GM19023 (cell line): ENCODE data around the gene NFYC.

ENCODE experiments used
- ATAC-seq: cut with Tn5 transposase; IDR thresholded peaks from one replicate; pipeline ENCODE4 v1.9.1; 2021; ENCODE audit warnings: mild to moderate bottlenecking, moderate library complexity; ENCODE audit not compliant: unreplicated experiment

Gene NFYC

DNA sequence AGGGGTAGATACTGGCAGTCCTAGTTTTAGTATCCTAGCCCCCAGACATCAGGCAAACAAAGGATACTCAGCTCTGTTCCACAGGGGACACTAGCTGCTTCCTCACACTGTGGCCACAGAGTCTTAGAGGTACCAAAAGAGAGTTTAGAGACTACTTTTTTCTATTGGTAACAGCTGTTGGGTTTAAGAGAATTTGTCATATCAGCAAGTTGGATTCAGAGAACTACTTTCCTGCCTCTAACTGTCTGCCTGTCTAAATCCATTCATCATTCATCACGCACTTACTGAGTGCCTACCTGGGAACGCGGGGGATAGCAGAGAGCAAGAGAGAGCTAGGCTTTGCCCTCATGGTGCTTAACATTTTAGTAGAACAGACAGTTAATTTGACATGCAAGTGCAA, 65.0 kb downstream of the NFYC start:
- no peak for ATAC-seq

DNA sequence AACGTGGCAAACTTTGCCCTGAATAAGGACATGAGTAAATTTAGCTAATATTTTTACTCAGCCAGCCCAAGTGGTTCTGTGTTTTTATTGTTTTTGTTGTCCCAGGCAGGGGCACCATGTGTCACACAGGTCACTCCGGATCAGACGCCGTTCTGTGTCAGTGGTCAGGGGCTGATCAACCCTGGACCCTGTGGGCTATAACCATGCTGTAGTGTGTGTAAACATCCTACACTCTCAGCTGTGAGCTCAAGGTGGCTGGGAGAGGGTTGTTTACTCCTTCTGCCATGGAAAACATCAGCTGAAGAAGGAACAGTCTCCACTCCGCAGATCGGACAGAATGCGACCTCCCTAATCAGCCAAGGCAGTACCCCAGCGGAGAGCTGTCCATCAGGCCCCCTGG, 65.6 kb downstream of the NFYC start:
- no peak for ATAC-seq

DNA sequence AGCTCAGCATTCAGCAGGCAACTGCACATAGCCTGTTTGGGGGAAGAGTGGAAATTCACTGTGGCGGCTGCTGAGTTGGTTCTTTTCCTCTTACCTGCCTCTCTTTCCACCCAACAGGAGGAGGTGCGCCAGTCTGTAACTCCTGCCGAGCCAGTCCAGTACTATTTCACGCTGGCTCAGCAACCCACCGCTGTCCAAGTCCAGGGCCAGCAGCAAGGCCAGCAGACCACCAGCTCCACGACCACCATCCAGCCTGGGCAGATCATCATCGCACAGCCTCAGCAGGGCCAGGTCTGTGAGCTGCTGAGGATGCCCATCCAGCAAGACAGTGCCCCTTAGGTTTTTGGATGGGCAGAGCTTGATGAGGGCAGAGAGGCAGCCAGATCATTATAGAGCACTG, 66.5 kb downstream of the NFYC start:
- no peak for ATAC-seq

DNA sequence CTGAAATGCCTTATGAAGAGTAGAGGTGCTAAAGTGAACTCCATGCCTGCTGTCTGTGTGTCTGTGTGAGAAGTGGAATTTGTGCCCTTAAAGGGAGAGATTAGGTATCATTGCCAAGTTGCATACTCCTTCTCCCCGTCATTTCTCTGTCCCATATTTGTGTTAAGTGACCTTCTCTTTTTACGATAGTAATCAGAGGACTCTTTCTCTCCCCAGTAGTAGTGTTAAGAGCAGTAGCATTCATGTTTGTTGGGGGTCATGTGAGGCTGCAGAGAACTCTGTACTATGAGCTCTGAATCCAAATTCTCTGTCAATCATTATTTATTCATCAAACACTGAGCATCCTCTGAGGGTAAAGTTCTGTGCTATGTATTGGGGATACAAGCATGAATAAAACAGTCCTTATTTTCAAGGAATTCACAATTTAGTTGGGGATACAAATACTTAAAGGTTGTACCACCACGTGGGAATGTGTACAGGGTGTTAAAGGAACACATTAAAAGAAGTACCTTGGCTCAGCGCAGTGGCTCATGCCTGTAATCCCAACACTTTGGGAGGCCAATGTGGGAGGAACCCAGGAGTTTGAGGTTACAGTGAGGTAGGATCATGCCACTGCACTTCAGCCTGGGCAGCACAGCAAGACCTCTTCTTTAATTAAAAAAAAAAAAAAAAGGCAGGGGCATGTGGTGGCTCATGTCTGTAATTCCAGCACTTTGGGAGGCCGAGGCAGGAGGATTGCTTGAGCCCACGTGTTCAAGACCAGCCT, 67.3 kb downstream of the NFYC start:
- no peak for ATAC-seq

DNA sequence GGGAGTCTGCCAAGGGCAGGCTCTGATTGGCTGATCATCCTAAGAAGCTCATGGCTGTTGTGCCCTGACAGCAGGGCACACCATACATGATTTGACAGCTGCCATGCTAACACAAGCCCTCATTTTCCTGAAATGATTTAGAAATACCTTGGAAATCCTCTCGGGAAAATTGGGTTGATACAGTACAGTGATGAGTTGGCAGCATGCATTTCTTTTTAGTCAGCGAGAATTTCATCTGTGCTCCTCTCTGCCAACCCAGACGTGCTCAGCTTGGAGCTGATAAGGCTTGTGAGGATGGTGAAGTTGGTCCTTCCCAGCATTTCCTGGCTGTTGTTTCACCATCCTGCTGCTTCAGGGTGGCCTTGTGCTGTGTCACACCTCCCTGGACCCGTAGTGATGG, 69.5 kb downstream of the NFYC start:
- no peak for ATAC-seq

DNA sequence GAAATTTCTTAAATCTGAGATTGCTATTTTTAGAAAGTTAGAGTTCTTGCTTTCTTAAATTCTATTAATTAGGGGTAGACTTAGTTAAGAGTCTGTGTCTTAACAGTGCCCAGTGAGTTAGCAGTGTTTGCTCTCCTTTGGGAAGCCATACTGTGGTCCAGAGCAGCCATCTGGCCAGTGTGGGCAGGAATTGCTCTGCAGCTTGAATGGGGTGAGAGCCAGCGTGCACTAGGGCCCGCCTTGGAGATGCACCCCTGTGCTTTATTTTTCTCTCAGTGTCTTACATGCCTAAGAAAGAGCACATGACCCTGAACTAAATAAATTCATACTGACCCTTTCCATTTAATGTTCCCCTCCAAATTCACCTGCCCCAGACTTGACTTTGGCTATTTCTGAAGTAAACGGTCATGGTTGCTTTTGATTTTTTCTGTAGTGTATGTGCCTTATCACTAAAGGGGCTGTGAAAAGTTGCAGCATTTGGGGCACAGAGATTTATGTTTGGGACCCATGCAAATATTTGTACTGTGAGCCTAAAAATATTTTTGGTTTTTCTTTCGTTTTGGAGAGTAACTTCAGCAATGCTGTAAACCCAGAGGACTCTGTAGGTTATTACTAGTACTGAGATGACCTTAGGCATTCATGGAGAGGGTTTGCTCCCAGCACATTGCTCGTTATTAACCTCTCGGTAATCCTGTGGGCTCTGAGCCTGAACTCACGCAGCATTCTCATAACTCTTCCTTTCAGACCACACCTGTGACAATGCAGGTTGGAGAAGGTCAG, 70.8 kb downstream of the NFYC start:
- no peak for ATAC-seq

DNA sequence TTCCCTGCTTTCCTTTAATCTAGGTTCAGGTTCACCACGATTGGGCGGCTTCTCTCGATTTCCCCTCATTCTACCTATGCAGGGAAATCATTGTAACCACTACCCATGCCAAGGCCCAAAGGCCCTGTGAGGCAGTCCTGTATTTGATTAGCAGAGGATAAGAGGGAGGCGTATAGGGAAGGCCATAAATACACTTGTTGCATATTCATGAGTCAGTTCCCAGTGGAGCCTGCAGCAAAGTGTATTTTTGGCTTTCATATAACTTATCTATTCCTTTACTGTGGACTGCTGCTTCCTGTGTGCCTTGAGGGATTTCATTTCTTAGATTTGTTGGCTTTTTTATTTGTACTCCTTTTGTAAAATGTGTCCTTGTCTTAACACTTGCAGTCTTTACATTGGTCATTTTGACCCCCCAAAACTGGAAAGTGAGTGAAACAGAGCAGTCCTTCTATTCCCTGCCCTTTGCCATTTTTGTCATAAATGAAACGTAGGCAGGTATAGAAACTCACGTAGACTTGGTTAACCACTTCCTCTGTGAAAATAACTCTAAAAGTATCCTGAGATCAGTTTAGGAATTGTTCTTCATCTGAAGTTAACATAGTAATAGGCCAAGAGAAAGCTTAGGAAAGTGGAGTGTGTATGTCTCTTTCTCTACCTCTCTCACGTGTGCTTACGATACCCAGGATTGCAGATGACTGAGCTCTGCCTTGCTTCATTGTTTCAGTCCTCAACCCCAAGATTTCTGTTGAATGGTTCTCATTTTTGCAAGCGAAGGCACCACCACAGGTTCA, 72.4 kb downstream of the NFYC start:
- ATAC-seq = no peak

DNA sequence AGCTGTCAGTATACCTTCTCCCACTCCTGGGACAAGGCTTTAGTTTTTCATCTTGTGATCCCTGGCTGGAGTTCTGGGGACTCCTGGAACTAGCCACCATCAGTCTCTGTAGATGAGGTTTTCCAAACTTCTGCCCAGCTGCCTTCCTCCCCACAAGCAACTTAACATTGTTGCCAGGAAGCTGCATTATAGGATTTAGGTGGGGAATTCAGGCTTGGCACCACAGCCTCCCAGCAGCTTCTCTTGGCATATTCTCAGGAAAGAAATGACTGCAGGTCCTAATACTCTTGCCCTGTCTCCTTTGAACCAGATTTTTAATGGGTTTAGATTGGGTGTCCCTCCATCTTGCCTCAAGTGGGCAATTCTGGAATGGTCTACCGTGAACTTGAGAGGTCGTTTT, 73.5 kb downstream of the NFYC start:
- ATAC-seq = no peak

DNA sequence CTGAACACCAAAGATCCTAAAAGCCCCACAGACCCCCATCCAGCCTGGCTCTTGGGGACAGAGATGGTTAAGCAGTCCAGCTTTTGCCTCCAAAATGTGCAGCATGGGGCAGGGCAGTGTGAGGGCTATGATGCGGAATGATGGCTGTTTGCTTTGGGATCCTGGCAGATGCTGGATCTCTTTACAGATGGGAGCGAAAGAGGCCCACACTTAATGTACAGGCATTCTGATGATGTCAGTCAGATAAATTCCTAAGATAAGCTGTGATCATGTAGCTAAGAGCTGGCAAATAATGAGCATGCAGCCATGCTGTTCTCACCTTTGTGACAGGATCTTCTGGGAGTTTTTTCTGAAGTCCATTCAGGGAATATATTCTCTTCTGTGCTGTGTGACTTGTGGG, 74.5 kb downstream of the NFYC start:
- no peak for ATAC-seq

DNA sequence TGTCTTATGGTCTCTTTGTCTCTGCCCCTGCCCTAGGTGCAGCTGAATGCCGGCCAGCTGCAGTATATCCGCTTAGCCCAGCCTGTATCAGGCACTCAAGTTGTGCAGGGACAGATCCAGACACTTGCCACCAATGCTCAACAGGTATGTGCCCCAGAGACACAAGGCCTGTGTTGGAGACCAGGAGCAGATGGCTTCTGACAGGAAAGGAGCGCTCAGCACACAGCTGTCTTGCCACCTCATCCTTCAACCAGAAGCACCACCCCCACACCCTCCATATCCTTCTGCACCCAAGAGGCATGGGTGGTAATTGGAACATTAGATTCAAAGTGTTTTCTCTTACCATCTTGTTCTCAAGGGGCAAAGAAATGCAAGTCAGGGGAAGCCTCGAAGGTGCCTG, 75.1 kb downstream of the NFYC start:
- no peak for ATAC-seq

DNA sequence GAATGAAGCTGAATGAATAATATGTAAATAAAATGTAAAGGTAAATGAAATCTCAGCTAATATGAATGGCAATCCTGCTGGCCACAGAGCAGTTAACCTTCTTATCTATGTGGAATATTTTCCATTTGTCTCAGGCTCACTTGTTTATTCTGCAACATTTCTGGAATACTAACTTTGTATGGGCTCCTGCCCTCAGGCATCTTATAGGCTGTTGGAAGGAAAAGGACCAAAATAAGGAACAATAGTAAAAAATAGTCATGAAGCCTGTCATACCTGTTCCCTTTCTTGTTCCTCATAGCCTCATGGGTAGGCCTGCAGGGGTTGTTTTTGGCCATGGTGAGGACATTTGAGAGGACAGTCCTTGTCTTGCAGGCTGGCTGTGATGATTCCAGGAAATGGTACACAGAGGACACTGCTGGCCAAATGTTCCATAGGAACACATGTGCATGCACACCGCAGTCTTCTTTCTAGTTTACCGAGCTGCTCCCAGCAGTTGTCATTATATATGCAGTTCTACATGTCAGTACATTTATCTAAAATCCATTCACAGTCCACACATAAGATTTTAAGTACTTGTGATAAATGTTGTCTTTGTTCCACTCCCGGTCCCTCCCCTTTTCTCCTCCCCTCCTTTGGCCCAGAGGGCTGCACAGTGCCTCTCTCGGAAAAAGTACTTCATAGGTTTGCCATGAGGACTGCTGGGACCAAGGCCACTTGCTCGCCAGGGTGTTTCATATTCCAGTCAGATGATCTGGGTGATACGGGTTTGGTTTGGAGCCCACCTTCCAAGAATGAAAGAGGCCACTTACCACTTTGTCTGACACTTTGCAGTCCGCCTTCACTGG, 76.9 kb downstream of the NFYC start:
- no peak for ATAC-seq

DNA sequence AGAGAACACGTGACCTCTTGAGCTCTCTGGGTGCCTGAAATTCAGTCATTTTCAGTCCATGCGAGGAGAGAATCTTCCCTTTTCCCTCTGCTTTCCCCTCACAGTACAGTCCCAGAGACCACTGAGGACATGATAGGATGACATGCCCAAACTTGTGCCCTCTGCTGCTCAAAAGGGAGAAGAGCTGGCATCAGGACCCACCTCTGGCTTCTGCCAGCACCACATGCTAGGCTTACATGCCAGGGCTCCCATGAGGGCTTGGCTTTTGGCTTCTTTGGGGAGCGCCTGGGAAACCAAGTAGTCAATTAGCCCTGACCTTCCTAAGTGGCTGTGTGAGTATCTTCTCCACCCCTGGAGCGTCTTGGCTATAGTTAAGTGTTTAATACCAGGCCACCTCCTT, 78.3 kb downstream of the NFYC start:
- no peak for ATAC-seq

DNA sequence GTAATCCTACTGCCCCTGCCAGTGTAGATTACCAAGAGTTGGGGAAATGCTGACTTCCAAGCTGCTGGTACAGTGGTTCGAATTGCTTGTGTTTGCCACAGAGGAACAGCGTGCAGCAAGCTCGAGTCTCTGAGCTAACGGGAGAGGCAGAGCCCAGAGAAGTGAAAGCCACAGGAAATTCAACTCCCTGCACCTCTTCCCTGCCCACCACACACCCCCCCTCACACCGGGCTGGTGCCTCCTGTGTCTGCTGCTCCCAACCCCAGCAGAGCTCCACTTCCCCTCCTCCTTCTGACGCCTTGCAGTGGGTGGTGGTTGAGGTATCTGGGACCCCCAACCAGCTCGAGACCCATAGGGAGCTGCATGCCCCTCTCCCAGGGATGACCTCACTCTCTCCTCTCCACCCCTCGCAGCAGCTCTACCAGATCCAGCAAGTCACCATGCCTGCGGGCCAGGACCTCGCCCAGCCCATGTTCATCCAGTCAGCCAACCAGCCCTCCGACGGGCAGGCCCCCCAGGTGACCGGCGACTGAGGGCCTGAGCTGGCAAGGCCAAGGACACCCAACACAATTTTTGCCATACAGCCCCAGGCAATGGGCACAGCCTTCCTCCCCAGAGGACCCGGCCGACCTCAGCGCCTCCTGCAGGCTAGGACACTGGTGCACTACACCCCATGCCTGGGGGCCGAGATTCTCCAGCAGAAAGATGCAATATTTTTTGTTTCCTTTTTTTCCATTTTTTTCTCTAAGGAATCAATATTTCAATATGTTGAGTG, 79.0 kb downstream of the NFYC start:
- no peak for ATAC-seq

DNA sequence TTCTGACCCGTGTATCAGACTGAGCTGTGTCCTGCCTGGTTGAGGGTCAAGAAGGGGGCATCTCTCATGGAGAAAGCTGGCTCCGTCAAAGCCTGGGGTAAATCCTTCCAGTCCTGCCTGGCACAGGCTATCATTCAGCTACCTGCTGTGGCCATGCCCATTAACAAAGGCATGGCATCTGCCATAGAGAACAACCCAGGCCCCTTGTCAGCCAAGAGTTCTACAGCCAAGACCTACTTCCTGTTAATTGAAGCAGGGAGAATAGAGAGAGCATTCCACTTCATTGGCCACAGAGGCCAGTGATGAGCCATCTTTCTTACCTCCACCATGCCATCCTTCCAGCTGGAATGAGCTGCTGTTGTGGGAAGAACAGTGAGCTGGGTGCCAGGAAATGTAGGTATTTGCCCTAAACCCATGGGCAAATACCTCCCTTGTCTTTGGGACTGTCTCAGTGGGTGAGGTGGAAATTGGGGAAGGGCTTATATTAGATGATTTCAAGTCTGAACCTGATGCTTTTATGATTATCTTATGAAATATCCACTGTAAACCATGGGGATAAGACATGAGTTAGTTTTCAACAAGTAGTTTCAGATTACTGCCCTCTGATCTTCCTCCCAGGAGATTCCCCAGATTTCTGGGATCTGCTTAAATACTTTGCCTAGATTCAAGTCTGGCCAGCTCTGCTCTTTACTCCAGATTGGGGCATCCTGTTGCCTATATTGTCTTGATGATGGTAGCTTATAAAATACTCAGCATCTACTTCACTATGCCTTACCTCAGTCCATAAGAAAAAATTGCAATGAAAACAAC, 80.8 kb downstream of the NFYC start:
- ATAC-seq = no peak

DNA sequence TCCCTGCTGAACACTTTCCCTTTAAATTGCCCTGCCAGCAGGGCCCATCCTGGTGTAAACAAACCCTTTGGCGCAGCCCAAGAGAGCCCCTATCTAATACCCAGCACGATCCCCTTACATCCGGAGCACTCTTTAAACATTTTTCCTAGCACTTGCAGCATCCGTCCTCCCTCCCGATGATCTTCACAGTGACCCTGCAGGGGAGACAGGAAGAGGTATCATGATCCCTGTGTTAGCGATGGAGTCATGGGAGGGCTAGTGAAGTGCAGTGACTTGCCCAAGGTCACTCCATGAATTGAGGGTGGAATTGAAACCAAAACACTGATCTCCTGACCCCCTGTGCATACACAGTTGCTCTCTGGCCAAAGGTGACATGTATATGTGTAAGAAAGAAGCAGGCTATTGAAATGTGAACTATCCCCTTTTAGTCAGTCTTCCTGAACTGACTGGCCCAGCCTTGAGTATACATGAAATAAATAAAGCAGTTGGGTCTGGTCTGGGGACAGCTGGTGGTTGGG, 82.3 kb downstream of the NFYC start:
- no peak for ATAC-seq

DNA sequence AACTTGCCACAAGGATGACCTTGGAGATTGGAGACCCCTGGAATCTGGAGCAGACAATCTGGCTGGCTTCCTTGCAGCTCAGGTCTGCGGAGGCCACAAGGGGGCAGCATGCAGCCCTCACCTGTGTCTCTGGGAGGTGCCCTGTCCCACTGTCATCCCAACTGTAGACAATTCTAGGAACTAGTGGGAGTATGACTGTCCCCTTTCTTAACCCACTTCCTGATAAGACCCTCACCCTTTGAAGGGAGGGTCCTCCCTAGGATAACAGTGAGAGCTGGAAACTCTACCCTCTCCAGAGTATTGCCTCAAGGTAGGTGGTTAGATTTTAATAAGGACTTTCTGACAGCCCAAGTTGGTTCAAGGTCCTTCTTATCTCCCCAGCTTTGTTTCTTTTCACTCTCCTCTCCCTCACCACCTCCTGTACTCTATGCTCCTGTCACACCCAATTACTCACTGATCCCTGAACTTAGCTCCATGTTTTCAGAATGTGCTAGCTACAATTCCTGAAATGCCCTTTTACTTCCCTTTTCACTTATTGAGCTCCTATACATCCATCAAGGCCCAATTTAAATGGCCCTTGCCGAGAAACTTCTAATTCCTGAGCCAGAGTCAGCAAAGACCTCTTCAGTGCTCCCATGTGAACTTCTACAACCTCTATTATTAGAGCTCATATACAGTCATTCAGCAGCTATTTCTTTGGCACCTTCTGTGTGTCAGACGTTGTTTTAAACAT, 82.9 kb downstream of the NFYC start:
- no peak for ATAC-seq

DNA sequence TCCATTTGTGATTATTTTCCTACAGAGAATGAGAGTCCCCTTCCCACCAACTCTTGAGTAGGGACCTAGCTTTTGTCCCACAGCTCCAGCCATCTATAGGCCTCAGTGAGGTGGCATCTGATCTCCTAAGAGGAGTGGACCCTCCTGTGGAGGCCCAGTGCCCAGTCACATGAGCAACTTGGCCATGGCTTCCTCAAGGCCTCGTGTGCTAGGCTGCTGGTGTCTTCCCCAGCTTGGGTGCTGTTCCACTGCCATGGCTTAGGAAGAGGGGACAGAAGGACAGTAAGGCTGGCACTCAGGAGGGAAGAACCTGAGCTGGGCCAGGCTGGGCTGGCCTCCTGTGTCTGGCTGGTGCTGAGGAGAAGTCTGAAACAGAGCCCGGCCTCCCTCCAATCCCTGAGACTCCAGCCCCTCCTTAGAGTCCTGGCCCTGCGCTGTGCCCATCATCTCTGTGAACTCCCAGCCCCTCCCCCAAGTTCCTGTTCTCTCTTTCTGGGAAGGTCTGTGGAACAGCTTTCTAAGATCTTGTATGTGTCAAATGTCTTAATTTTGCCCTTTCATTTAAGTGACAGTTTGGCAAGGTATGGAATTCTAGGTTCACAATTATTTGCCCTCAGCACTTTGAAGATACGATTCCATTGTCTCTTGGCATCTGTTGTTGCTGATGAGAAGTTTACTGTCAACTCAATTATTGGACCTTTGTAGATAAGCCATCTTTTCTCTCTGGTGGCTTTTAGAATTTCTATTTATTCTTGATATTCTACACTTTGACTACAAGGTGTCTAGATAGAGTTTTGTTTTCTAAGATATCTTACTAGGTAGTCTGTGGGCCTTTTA, 85.0 kb downstream of the NFYC start:
- ATAC-seq = no peak
